SK-N-SH (cell line): ENCODE results near the gene OGFRL1. TPM values are rescaled to one million over a fixed set of nuclear protein-coding genes. Genes with fewer than 3 reads are reported as not detected.
A peak's percentile ranks its signal among the peaks of the same experiment; 100 is the strongest.

Source experiments
- CTCF ChIA-PET: fragments of 300-600, 350-600 bp; formaldehyde crosslinking; extraction: SDS; loops from one replicate; lab custom pipeline; 2021; lab: Yijun Ruan, JAX
- POLR2A ChIA-PET: fragments of 350-600 bp; sonication (Branson Sonifier 250); formaldehyde crosslinking; extraction: SDS; loops from one replicate; lab custom pipeline; 2020; ENCODE audit warnings: antibody characterized with exemption, inconsistent platforms; lab: Yijun Ruan, JAX
- DNase-seq: peaks from one replicate; pipeline ENCODE4 v3.0.0; 2012
- H2AFZ ChIP-seq: fragments of 200-600 bp; sonication (generic); 2 replicates; pipeline ENCODE4 v1.8.1; 2016; ENCODE audit warnings: antibody characterized with exemption, mild to moderate bottlenecking, low read depth
- H3F3A ChIP-seq: fragments of 200-600 bp; sonication (generic); replicated peaks from 2 replicates; pipeline ENCODE3; 2016; ENCODE audit warnings: antibody characterized with exemption, mild to moderate bottlenecking; ENCODE audit not compliant: insufficient read depth
- H3K27ac ChIP-seq, 2 experiments: fragments of 200-500 bp in 1 of 2; fragments of 200-600 bp in 1 of 2; sonication (Bioruptor generic) in 1 of 2; sonication (generic), shearing (Covaris generic) in 1 of 2; 2 replicates each; pipeline versions ENCODE4 v1.5.1 to v1.6.1; 2014 to 2016; ENCODE audit warnings: low read depth in 2 of 2, inconsistent platforms in 1 of 2, low read length in 1 of 2, mild to moderate bottlenecking in 1 of 2, mixed read lengths in 1 of 2
- H3K27me3 ChIP-seq: fragments of 200-600 bp; sonication (generic), shearing (Covaris generic); 2 replicates; pipeline ENCODE4 v1.6.1; 2016; ENCODE audit warnings: mixed run types; ENCODE audit not compliant: insufficient read depth
- H3K36me3 ChIP-seq, 2 experiments: fragments of 200-500 bp in 1 of 2; fragments of 200-600 bp in 1 of 2; sonication (Bioruptor generic) in 1 of 2; sonication (generic) in 1 of 2; replicated peaks in 1 of 2; 2 replicates each; pipeline versions ENCODE3 to v1.5.1; 2014 to 2016; ENCODE audit warnings: low read length in 1 of 2, mild to moderate bottlenecking in 1 of 2; ENCODE audit not compliant: insufficient read depth in 2 of 2, control insufficient read depth in 1 of 2
- H3K4me1 ChIP-seq, 2 experiments: fragments of 200-500 bp in 1 of 2; fragments of 200-600 bp in 1 of 2; sonication (Bioruptor generic) in 1 of 2; sonication (generic), shearing (Covaris generic) in 1 of 2; 2 replicates each; pipeline versions ENCODE4 v1.5.1 to v1.6.1; 2014 to 2016; ENCODE audit warnings: low read depth in 1 of 2, low read length in 1 of 2, mixed run types in 1 of 2; ENCODE audit not compliant: insufficient read depth in 2 of 2, control insufficient read depth in 1 of 2
- H3K4me2 ChIP-seq: fragments of 200-600 bp; sonication (generic), shearing (Covaris generic); 2 replicates; pipeline ENCODE4 v1.6.1; 2017; ENCODE audit warnings: mixed run types
- H3K4me3 ChIP-seq, 2 experiments: fragments of 200-500 bp in 1 of 2; fragments of 200-600 bp in 1 of 2; sonication (Bioruptor generic) in 1 of 2; sonication (generic), shearing (Covaris generic) in 1 of 2; 2 replicates each; pipeline versions ENCODE4 v1.5.1 to v1.8.1; 2014 to 2016; ENCODE audit warnings: low read depth in 2 of 2, inconsistent platforms in 1 of 2, low read length in 1 of 2, mild to moderate bottlenecking in 1 of 2, mixed read lengths in 1 of 2, moderate library complexity in 1 of 2
- H3K79me2 ChIP-seq: fragments of 200-600 bp; sonication (generic); 2 replicates; pipeline ENCODE4 v1.8.1; 2017; ENCODE audit warnings: mild to moderate bottlenecking; ENCODE audit not compliant: insufficient read depth
- H3K9ac ChIP-seq: fragments of 200-600 bp; sonication (generic); 2 replicates; pipeline ENCODE4 v1.6.1; 2017; ENCODE audit warnings: mixed run types
- H3K9me2 ChIP-seq: fragments of 200-600 bp; sonication (generic); 2 replicates; pipeline ENCODE4 v1.6.1; 2017; ENCODE audit warnings: mixed run types
- H3K9me3 ChIP-seq: fragments of 200-600 bp; sonication (generic); 2 replicates; pipeline ENCODE4 v1.6.1; 2017; ENCODE audit warnings: mixed run types, mild to moderate bottlenecking, moderate library complexity
- H4K20me1 ChIP-seq: fragments of 200-600 bp; sonication (generic); 2 replicates; pipeline ENCODE4 v1.6.1; 2017; ENCODE audit warnings: mild to moderate bottlenecking, mixed run types; ENCODE audit not compliant: insufficient read depth
- CHD2 ChIP-seq: fragments of 150-350 bp; IDR thresholded peaks from 2 replicates; pipeline ENCODE4 v1.6.1; 2018; ENCODE audit warnings: low read length; ENCODE audit not compliant: partially characterized antibody
- ELF1 ChIP-seq: IDR thresholded peaks from 2 replicates; pipeline ENCODE4 v1.4.0; 2012
- FOSL2 ChIP-seq: IDR thresholded peaks from 2 replicates; pipeline ENCODE4 v1.4.0; 2012; ENCODE audit warnings: low read depth, mild to moderate bottlenecking, moderate library complexity, borderline replicate concordance
- FOXM1 ChIP-seq: IDR thresholded peaks from 2 replicates; pipeline ENCODE4 v1.4.0; 2012; ENCODE audit warnings: low read depth, mild to moderate bottlenecking
- GABPA ChIP-seq: IDR thresholded peaks from 2 replicates; pipeline ENCODE4 v1.4.0; 2012; ENCODE audit warnings: low read depth, mild to moderate bottlenecking
- GATA2 ChIP-seq: sonication (generic); formaldehyde crosslinking; IDR thresholded peaks from 2 replicates; pipeline ENCODE4 v1.5.0; 2020; ENCODE audit warnings: mild to moderate bottlenecking, missing genetic modification reagents
- IRF3 ChIP-seq: fragments of 150-350 bp; IDR thresholded peaks from 2 replicates; pipeline ENCODE4 v1.6.1; 2016; ENCODE audit warnings: mild to moderate bottlenecking, low read depth, low read length
- MXI1 ChIP-seq: IDR thresholded peaks from 2 replicates; pipeline ENCODE4 v1.6.1; 2012; ENCODE audit warnings: mild to moderate bottlenecking, low read depth, low read length, improper control_type of control experiment
- POLR2AphosphoS5 ChIP-seq: IDR thresholded peaks from 2 replicates; pipeline ENCODE4 v1.6.1; 2012; ENCODE audit warnings: low read depth, low read length
- RAD21 ChIP-seq: IDR thresholded peaks from 2 replicates; pipeline ENCODE4 v1.6.1; 2012; ENCODE audit warnings: mild to moderate bottlenecking, low read length
- REST ChIP-seq: IDR thresholded peaks from 2 replicates; pipeline ENCODE4 v1.6.1; 2012; ENCODE audit warnings: mild to moderate bottlenecking, low read depth, low read length, moderate library complexity
- SIN3A ChIP-seq: IDR thresholded peaks from 2 replicates; pipeline ENCODE4 v1.6.1; 2012; ENCODE audit warnings: low read depth, mild to moderate bottlenecking, low read length, moderate library complexity, borderline replicate concordance
- USF1 ChIP-seq: IDR thresholded peaks from 2 replicates; pipeline ENCODE4 v1.4.0; 2012; ENCODE audit warnings: low read depth, borderline replicate concordance
- USF2 ChIP-seq: fragments of 150-350 bp; IDR thresholded peaks from 2 replicates; pipeline ENCODE4 v1.6.1; 2017; ENCODE audit warnings: antibody characterized with exemption, low read length, low read depth, borderline replicate concordance
- YY1 ChIP-seq: IDR thresholded peaks from 2 replicates; pipeline ENCODE4 v1.4.0; 2012; ENCODE audit warnings: low read depth, mild to moderate bottlenecking
- WGBS: methylation state at CpG from one replicate; pipeline ENCODE4 v1.1.6; 2017; ENCODE audit warnings: low lambda C conversion rate; 5-methylcytosine and 5-hydroxymethylcytosine counted together
- polyA plus RNA-seq, 3 experiments: library from polyadenylated mRNA; depleted of rRNA; stranded (reverse); fragments of >200 nt; gene quantifications; 2 replicates each; pipeline ENCODE4 v1.2.3, GENCODE V29; 2012

The OGFRL1 gene
- polyA plus RNA-seq, 1 of the 3 experiments (the other 2 are of a cell fraction) = 2.4 TPM

GRCh38 chr6:71287038-71287437 is 1.6 kb upstream of the OGFRL1 start:
- peak overlapping the region in 1 of 2 experiments; percentile 30; a peak in 1 of 4 replicates for H3K27ac ChIP-seq
- H4K20me1 ChIP-seq = no peaks in the 10 kb centered on the region
- peaks cover 5% of the 10 kb centered on the region for H3K79me2 ChIP-seq
- H3K4me3 ChIP-seq = no peak overlapping the region
- WGBS = 93% methylated on average over 7 of the region's 7 CpGs
- peaks cover 3% of the 10 kb centered on the region for H3F3A ChIP-seq
- peaks cover 0 to 13% of the 10 kb centered on the region in 2 experiments; a peak in 1 of 4 replicates for H3K4me1 ChIP-seq
- no peaks in the 10 kb centered on the region for H3K9me2 ChIP-seq
- ChIA-PET POLR2A (no interaction called here), CTCF (interaction anchor here (2.9 kb wide), 1 partner anchor 96 kb away, joined by 17 read pairs; no protein-coding TSS in a partner anchor)
- no peaks in the 10 kb centered on the region for H3K36me3 ChIP-seq
- no peak overlapping the region for H2AFZ ChIP-seq
- TF ChIP-seq IRF3 = no peak
- no peak for TF ChIP-seq POLR2AphosphoS5
- TF ChIP-seq FOXM1 = no peak
- no peak for TF ChIP-seq GATA2 (CRISPR knock-in tag)
- no peak overlapping the region for H3K4me2 ChIP-seq
- no peaks in the 10 kb centered on the region for H3K9me3 ChIP-seq
- no peaks in the 10 kb centered on the region for H3K27me3 ChIP-seq
- H3K9ac ChIP-seq = no peak overlapping the region
- no peak for DNase-seq

GRCh38 chr6:71287926-71288227 is 734 bp upstream of the OGFRL1 start:
- 20% methylated on average over 5 of the region's 5 CpGs for WGBS
- H3K9me2 ChIP-seq = no peaks in the 10 kb centered on the region
- ChIA-PET POLR2A (interaction anchor here (0.7 to 1.1 kb wide), 5 partner anchors 22 to 97 kb away, joined by 3 to 4 read pairs (median 3); no protein-coding TSS in a partner anchor), CTCF (interaction anchor here (0.8 to 2.9 kb wide), 8 partner anchors 10 to 97 kb away, joined by 3 to 17 read pairs (median 3); no protein-coding TSS in a partner anchor)
- H3K4me2 ChIP-seq = peak overlapping the region; percentile 95
- H3K27me3 ChIP-seq = no peaks in the 10 kb centered on the region
- H3K27ac ChIP-seq = peak overlapping the region; percentile 61 to 79; a peak in 3 of 4 replicates
- peaks cover 0 to 13% of the 10 kb centered on the region in 2 experiments; a peak in 1 of 4 replicates for H3K4me1 ChIP-seq
- H3K4me3 ChIP-seq = peak overlapping the region; percentile 76 to 88
- H3F3A ChIP-seq = peaks cover 3% of the 10 kb centered on the region
- H3K9ac ChIP-seq = peak overlapping the region; percentile 73; the same call in 1 of the 2 replicates
- no peaks in the 10 kb centered on the region for H4K20me1 ChIP-seq
- H3K79me2 ChIP-seq = peaks cover 5% of the 10 kb centered on the region
- H2AFZ ChIP-seq = peak overlapping the region; percentile 88; the same call in 1 of the 2 replicates
- no peaks in the 10 kb centered on the region for H3K9me3 ChIP-seq
- no peak for TF ChIP-seq CHD2
- TF ChIP-seq MXI1 = no peak
- TF ChIP-seq ELF1 = no peak
- no peak for TF ChIP-seq SIN3A
- TF ChIP-seq FOSL2 = no peak
- no peak for TF ChIP-seq RAD21
- TF ChIP-seq FOXM1 = no peak
- no peak for TF ChIP-seq POLR2AphosphoS5
- no peak for TF ChIP-seq USF1
- TF ChIP-seq USF2 = no peak
- no peak for TF ChIP-seq GABPA
- no peak for TF ChIP-seq YY1
- TF ChIP-seq REST = no peak
- DNase-seq = no peak
- H3K36me3 ChIP-seq = no peaks in the 10 kb centered on the region
